Naive thymus-derived CD8-positive, alpha-beta T cell (primary cell): ENCODE results near the gene ZNF670. TPM values are rescaled to one million over a fixed set of nuclear protein-coding genes. Genes with fewer than 3 reads are reported as not detected.
"Not testable (repeated sequence)": the region's sequence is repeated elsewhere in the genome, so short reads cannot be mapped to it uniquely, and the experiment has no call there.

Experiments
- ATAC-seq, 2 donors: fragments of 150-1000 bp; cut with Tn5 transposase in 1 of 2; sonication (Bioruptor Pico), chemical (Tn5 transposase) in 1 of 2; 1 replicate in 1 of 2; 2 replicates in 1 of 2; pipeline ENCODE4 v1.10.0; 2021; ENCODE audit warnings: mild to moderate bottlenecking in 2 of 2, moderate library complexity in 2 of 2
- POLR2A ChIA-PET: fragments of 350-600 bp; sonication (Branson Sonifier 250); formaldehyde crosslinking; loops from one replicate; lab custom pipeline; 2021; ENCODE audit warnings: antibody characterized with exemption; lab: Charles Lee
- DNase-seq, 10 donors: peaks; one replicate each; pipeline versions ENCODE4 v3.0.0 to v3.0.0-alpha.2; 2020 to 2022
- H3K27ac Mint-ChIP-seq, 10 donors: one replicate each; pipeline ENCODE4 v1.8.0; 2020 to 2022; ENCODE audit warnings: mild to moderate bottlenecking in 10 of 10, mixed read lengths in 10 of 10, moderate library complexity in 4 of 10, inconsistent platforms in 1 of 10
- H3K27me3 Mint-ChIP-seq, 5 donors: one replicate each; pipeline ENCODE4 v1.8.0; 2021 to 2022; ENCODE audit warnings: mixed read lengths in 5 of 5
- H3K36me3 Mint-ChIP-seq, 3 donors: one replicate each; pipeline ENCODE4 v1.8.0; 2020 to 2022; ENCODE audit warnings: mixed read lengths in 3 of 3, mild to moderate bottlenecking in 2 of 3, inconsistent platforms in 1 of 3
- H3K4me1 Mint-ChIP-seq, 4 donors: one replicate each; pipeline ENCODE4 v1.8.0; 2021 to 2022; ENCODE audit warnings: mixed read lengths in 4 of 4
- H3K4me3 Mint-ChIP-seq, 10 donors: one replicate each; pipeline ENCODE4 v1.8.0; 2020 to 2022; ENCODE audit warnings: mild to moderate bottlenecking in 10 of 10, mixed read lengths in 10 of 10, moderate library complexity in 6 of 10, inconsistent platforms in 1 of 10
- H3K9me3 Mint-ChIP-seq, 9 donors: one replicate each; pipeline ENCODE4 v1.8.0; 2020 to 2022; ENCODE audit warnings: mixed read lengths in 9 of 9, mild to moderate bottlenecking in 3 of 9, inconsistent platforms in 1 of 9, moderate library complexity in 1 of 9
- polyA plus RNA-seq, 3 donors: library from polyadenylated mRNA; unstranded; fragments of 300-500 nt; fragmentation: Illumina TruSeq; gene quantifications; one replicate each; pipeline ENCODE4 v1.2.3, GENCODE V29; 2021
- total RNA-seq, 8 experiments: library from RNA in 2 of 8; stranded (reverse) in 2 of 8; gene quantifications; one replicate each; pipeline ENCODE4 v1.2.3 and lab custom pipeline; 2021 to 2026

ZNF670 gene
- total and polyA plus RNA-seq, 5 experiments from 2014 or later = 0.42 to 2.5 (median 1.4) TPM

DNA sequence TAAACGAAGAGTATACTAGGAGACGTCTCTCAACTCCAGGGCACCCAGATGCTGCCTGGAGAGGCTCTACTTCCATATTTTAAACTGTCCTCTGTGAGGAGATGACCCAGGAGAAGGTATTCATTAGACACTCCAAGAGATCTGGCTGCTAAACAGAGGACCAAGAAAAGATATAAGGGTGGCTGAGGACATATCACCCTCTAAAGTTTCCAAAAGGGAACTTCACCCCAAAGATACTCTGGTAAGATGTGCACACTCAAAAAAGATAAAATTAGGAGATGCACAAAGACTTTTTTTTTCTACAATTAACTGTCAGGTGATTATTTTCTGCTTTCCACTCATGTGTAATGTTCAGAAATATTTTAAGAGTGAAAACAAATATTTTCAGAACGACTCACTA lies 1.4 kb downstream of the ZNF670 start:
- H3K36me3 Mint-ChIP-seq = peaks cover 0 to 18% (median 13%) of the 10 kb centered on the region in 3 donors
- DNase-seq = no peak
- no peak for ATAC-seq

DNA sequence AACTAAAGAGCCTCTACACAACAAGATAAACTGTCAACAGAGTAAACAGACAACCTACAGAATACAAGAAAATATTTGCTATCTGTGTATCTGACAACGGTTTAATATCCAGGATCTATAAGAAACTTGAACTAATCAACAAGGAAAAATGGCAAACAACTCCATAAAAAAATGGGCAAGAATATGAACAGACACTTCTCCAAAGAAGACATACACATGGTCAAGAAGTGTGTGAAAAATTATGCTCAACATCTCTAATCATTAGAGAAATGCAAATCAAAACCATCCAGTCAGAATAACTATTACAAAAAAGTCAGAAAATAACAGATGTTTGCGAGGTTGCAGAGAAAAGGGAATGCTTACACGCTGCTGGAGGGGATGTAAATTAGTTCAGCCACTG lies 8.0 kb downstream of the ZNF670 start:
- no peak for ATAC-seq
- no peak for DNase-seq
- Mint-ChIP-seq H3K4me3 (no peak overlapping the region), H3K4me1 (peaks cover 0 to 4% (median 1%) of the 10 kb centered on the region in 4 donors), H3K27ac (no peak overlapping the region), H3K36me3 (peaks cover 8 to 54% (median 52%) of the 10 kb centered on the region in 3 donors), H3K27me3 (no peaks in the 10 kb centered on the region), H3K9me3 (peaks cover 18 to 87% (median 47%) of the 10 kb centered on the region in 9 donors)
- POLR2A ChIA-PET = no interaction called here

More for the DNA sequence above, 1.4 kb downstream of the ZNF670 start:
- Mint-ChIP-seq H3K27me3 (peaks cover 0 to 4% (median 0%) of the 10 kb centered on the region in 5 donors), H3K4me1 (peaks cover 7 to 29% (median 22%) of the 10 kb centered on the region in 4 donors), H3K9me3 (peaks cover 0 to 36% (median 11%) of the 10 kb centered on the region in 9 donors), H3K4me3 (peak overlapping the region in 9 of 10 donors; percentile 88 to 95 (median 91)), H3K27ac (peak overlapping the region in 9 of 10 donors; percentile 0 to 85 (median 69))
- POLR2A ChIA-PET = no interaction called here

DNA sequence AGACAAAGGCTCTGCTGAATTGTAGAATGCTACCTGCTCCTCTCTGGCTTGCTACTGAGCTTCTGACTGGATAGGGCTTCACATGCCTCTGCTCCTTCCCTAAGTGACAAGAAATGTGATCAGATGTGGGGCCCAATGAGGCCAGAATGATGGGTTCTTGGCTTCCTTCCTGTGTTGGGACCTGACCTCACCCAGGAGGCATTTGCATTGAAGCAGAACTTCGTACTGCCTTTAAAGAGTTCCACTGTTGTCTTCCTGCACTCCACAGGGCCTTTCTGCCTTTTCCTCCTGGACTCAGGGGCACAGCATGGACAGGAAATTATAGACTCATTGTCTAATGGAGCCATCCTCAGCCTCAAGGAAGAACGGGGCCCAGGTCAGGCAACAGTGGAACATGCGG lies 14.3 kb downstream of the ZNF670 start:
- peaks cover 13 to 85% (median 33%) of the 10 kb centered on the region in 9 donors for H3K9me3 Mint-ChIP-seq
- ATAC-seq (no peak), DNase-seq (no peak)
- no peak overlapping the region for H3K4me3 Mint-ChIP-seq
- peaks cover 0 to 6% (median 0%) of the 10 kb centered on the region in 4 donors for H3K4me1 Mint-ChIP-seq
- POLR2A ChIA-PET = no interaction called here
- H3K36me3 Mint-ChIP-seq = peaks cover 25 to 69% (median 65%) of the 10 kb centered on the region in 3 donors
- no peaks in the 10 kb centered on the region for H3K27me3 Mint-ChIP-seq
- H3K27ac Mint-ChIP-seq = no peak overlapping the region

DNA sequence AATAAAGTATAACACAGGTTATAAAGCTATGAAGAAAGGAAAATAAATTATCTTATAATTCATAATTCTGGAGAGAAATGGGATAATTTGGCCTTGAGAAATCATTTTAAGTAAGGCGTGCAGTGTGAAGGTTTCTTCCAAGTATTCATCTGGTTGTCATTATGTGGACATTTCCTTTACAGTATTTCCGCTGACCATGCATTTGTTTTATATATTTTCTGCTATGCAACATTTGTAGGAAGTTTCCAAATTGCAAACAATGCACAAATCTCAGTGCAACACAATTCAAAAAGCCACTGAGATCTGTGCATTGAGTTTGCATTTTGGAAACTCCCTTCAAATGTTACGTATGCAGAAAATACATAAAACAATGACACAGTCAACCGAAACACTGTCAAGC lies 17.8 kb downstream of the ZNF670 start:
- Mint-ChIP-seq H3K36me3 (peaks cover 20 to 76% (median 73%) of the 10 kb centered on the region in 3 donors), H3K9me3 (peaks cover 16 to 86% (median 53%) of the 10 kb centered on the region in 9 donors), H3K4me3 (no peak overlapping the region), H3K27ac (no peak overlapping the region), H3K4me1 (peaks cover 0 to 4% (median under 1%) of the 10 kb centered on the region in 4 donors), H3K27me3 (no peaks in the 10 kb centered on the region)
- POLR2A ChIA-PET = no interaction called here
- ATAC-seq (no peak), DNase-seq (no peak)

DNA sequence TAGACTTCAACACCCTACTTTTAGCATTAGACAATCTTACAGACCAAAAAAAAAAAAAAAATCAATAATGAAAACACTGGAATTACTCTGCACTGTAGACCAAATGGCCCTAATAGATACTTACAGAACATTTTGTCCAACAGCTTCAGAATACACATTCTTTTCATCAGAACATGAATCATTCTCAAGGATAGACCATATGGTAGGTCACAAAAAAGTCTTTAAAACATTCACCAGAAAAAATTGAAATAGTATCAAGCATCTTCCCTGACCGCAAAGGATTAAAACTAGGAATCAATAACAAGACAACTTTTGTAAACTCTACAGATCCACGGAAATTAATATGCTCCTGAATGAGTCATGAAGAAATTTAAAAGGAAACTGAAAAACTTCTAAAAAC lies 22.5 kb downstream of the ZNF670 start:
- no peak for ATAC-seq
- Mint-ChIP-seq H3K4me3 (no peak overlapping the region), H3K27me3 (no peaks in the 10 kb centered on the region), H3K4me1 (peaks cover 0 to 8% (median 3%) of the 10 kb centered on the region in 4 donors), H3K9me3 (peaks cover 17 to 91% (median 54%) of the 10 kb centered on the region in 9 donors), H3K27ac (no peak overlapping the region), H3K36me3 (peaks cover 8 to 67% (median 63%) of the 10 kb centered on the region in 3 donors)
- POLR2A ChIA-PET = interaction anchor here (0.7 kb wide), 1 partner anchor 8 kb away, joined by 5 read pairs; no protein-coding TSS in a partner anchor
- DNase-seq = no peak

DNA sequence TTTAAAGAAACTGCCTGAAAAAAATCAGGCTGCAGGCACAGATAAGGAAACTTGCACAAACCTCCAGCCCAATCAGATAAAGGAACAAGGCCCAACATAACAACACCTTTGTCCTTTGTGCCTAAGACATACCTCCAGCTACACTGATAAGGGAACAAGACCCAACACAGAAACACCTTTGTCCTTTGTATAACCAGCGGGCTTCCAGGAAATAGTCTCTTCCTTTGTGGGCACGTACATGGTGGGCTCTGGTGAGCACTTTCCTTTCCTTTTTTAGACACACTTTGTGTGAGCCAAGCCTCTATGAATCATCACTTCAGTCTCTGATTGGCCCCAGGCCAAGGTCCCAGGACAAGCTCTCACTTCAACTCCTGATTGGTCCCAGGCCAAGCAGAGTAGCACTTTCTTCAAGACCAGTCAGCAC lies 23.6 kb downstream of the ZNF670 start:
- POLR2A ChIA-PET = no interaction called here
- DNase-seq = no peak
- Mint-ChIP-seq H3K4me3 (peak overlapping the region in 1 of 10 donors; percentile 49), H3K4me1 (peaks cover 0 to 8% (median 3%) of the 10 kb centered on the region in 4 donors), H3K36me3 (peaks cover 7 to 67% (median 55%) of the 10 kb centered on the region in 3 donors), H3K9me3 (peaks cover 17 to 92% (median 55%) of the 10 kb centered on the region in 9 donors), H3K27ac (no peak overlapping the region), H3K27me3 (no peaks in the 10 kb centered on the region)
- no peak for ATAC-seq

DNA sequence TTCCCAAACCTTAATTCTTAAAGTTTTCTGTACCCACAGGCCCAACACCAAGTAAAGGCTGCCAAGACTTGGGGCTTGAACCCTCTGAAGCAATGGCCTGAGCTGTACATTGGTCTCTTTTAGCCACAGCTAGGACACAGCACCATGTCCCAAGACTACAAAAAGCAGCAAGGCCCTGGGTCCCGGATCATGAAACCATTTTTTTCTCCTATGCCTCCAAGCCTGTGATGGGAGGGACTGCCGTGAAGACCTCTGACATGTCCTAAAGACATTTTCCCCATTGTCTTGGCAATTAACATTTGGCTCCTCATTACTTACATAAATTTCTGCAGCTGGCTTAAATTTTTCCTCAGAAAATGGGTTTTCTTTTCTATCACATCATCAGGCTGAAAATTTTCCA lies 30.9 kb downstream of the ZNF670 start:
- no peaks in the 10 kb centered on the region for H3K27me3 Mint-ChIP-seq
- ATAC-seq = no peak
- H3K36me3 Mint-ChIP-seq = peaks cover 10 to 70% (median 54%) of the 10 kb centered on the region in 3 donors

DNA sequence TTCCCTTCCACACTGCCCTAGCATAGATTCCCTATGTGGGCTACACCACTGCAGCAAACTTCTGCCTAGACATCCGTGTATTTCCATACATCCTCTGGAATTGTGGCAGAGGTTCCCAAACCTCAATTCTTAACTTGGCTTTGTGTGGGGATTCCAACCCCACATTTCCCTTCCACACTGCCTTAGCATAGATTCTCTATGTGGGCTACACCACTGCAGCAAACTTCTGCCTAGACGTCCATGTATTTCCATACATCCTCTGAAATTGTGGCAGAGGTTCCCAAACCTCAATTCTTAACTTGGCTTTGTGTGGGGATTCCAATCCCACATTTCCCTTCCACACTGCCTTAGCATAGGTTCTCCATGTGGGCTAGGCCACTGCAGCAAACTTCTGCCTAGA lies 31.4 kb downstream of the ZNF670 start:
- no peak for DNase-seq
- ATAC-seq = no peak
- peaks cover 15 to 71% (median 58%) of the 10 kb centered on the region in 3 donors for H3K36me3 Mint-ChIP-seq
- no peaks in the 10 kb centered on the region for H3K27me3 Mint-ChIP-seq
- POLR2A ChIA-PET = no interaction called here
- peaks cover 30 to 99% (median 60%) of the 10 kb centered on the region in 9 donors for H3K9me3 Mint-ChIP-seq
- H3K4me1 Mint-ChIP-seq = peaks cover 0 to under 1% (median 0%) of the 10 kb centered on the region in 4 donors
- no peak overlapping the region for H3K4me3 Mint-ChIP-seq
- peak overlapping the region in 1 of 10 donors; percentile 74 for H3K27ac Mint-ChIP-seq

More for the DNA sequence above, 30.9 kb downstream of the ZNF670 start:
- no peak overlapping the region for H3K27ac Mint-ChIP-seq
- DNase-seq = no peak
- H3K4me1 Mint-ChIP-seq = no peaks in the 10 kb centered on the region
- POLR2A ChIA-PET = interaction anchor here (0.6 kb wide), 1 partner anchor 8 kb away, joined by 5 read pairs; no protein-coding TSS in a partner anchor
- no peak overlapping the region for H3K4me3 Mint-ChIP-seq
- peaks cover 30 to 99% (median 57%) of the 10 kb centered on the region in 9 donors for H3K9me3 Mint-ChIP-seq

DNA sequence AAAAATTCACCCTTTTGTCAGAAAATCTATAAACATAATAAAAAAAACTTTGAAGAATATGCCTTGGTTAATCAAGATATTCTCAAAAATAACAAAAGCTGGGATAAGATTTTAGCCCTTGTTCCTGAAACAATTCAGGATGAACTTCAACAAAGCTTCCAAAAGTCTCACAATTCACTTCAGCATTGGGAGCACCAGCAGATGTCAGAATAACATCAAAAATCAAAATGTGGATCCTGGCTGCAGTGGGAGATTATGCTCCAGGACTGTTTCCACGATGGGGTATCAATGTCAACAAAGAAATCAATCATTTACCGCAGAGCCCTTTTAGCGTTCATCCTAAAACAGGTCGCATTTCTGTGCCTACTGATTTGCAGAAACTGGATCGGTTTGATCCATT lies 35.2 kb downstream of the ZNF670 start:
- Mint-ChIP-seq H3K9me3 (peaks cover 13 to 98% (median 50%) of the 10 kb centered on the region in 9 donors), H3K36me3 (peaks cover 39 to 83% (median 43%) of the 10 kb centered on the region in 3 donors), H3K4me3 (no peak overlapping the region), H3K27ac (no peak overlapping the region), H3K27me3 (no peaks in the 10 kb centered on the region), H3K4me1 (peaks cover 0 to 3% (median 0%) of the 10 kb centered on the region in 4 donors)
- ATAC-seq = no peak
- POLR2A ChIA-PET = no interaction called here
- DNase-seq = no peak

DNA sequence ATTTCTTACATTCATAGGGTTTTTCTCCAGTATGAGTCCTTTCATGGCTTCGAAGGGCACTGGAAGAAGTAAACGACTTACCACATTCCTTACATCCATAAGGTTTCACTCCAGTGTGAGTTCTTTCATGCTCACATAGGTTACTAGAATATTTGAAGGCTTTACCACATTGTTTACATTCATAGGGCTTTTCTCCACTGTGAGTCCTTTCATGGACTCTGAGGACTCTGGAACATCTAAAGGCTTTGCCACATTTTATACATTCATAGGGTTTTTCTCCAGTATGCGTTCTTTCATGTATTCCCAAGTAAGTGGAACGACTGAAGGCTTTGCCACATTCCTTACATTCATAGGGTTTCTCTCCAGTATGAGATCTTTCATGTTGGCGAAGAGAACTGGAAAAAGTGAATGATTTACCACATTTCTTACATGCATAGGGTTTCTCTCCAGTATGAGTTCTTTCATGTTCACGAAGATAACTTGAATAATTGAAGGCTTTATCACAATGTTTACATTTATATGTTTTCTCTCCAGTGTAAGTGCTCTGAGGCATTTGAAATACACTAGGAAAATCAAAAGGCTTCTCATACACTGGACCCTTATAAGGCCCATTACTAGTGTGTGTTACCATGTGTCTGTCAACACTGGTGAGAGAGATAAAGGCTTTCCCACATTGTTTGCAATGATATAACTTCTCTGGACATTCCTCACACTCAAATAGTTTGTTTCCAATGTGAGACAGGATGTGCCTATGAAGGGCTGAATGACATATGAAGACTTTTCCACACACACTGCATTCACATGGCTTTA lies 40.9 kb downstream of the ZNF670 start:
- no peaks in the 10 kb centered on the region for H3K27me3 Mint-ChIP-seq
- peaks cover 0 to 3% (median 0%) of the 10 kb centered on the region in 4 donors for H3K4me1 Mint-ChIP-seq
- peaks cover 56 to 86% (median 64%) of the 10 kb centered on the region in 3 donors for H3K36me3 Mint-ChIP-seq
- no peak for ATAC-seq
- no peak overlapping the region for H3K27ac Mint-ChIP-seq
- POLR2A ChIA-PET = no interaction called here
- no peak for DNase-seq
- peaks cover 13 to 100% (median 57%) of the 10 kb centered on the region in 9 donors for H3K9me3 Mint-ChIP-seq
- no peak overlapping the region for H3K4me3 Mint-ChIP-seq

DNA sequence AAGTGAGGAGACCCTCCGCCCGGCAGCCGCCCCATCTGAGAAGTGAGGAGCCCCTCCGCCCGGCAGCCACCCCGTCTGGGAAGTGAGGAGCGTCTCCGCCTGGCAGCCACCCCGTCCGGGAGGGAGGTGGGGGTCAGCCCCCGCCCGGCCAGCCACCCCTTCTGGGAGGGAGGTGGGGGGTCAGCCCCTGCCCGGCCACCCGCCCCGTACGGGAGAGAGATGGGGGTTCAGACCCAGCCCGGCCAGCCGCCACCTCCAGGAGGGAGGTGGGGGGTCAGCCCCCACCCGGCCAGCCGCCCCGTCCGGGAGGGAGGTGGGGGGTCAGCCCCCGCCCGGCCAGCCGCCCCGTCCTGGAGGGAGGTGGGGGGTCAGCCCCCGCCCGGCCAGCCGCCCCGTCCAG lies 46.3 kb downstream of the ZNF670 start:
- ATAC-seq, H3K27me3 Mint-ChIP-seq, H3K4me1 Mint-ChIP-seq, DNase-seq, H3K27ac Mint-ChIP-seq, POLR2A ChIA-PET, H3K4me3 Mint-ChIP-seq: not testable (repeated sequence)
- peaks cover 26 to 55% (median 50%) of the 10 kb centered on the region in 3 donors for H3K36me3 Mint-ChIP-seq
- peaks cover 6 to 90% (median 52%) of the 10 kb centered on the region in 9 donors for H3K9me3 Mint-ChIP-seq
